ENCODE measurements around the gene CACNA1B.

The CACNA1B gene

GRCh38 chr9:137965177-137965795 is 87.7 kb downstream of the CACNA1B start:
- TF ChIP-seq CTCF (conservative IDR thresholded peaks at IDR 0.05; ENCODE audit: low read depth, low read length), result no peak
- Histone ChIP-seq H3K36me3 (ENCODE audit: insufficient read depth) (no peaks in the 10 kb centered on the region), H3K4me2 (no peak overlapping the region), H3K4me1 (ENCODE audit: low read depth, poor library complexity, severe bottlenecking) (no peaks in the 10 kb centered on the region), H4K20me1 (ENCODE audit: insufficient read depth) (no peaks in the 10 kb centered on the region), H3K27me3 (ENCODE audit: insufficient read depth, low read depth) (no peaks in the 10 kb centered on the region), H3K79me2 (ENCODE audit: insufficient read depth, low read depth) (no peaks in the 10 kb centered on the region), H3K4me3 (IDR thresholded peaks at IDR 0.05; ENCODE audit: insufficient read depth, low read depth, low read length) (no peak overlapping the region), H2AFZ (ENCODE audit: low read depth) (no peak overlapping the region), H3K27ac (no peak overlapping the region), H3K9ac (no peak overlapping the region)

- no peaks in the 10 kb centered on the region for H3K4me1 ChIP-seq (ENCODE audit: low read depth, poor library complexity, severe bottlenecking)
- H3K4me2 ChIP-seq, result no peak overlapping the region
- TF ChIP-seq CTCF (conservative IDR thresholded peaks at IDR 0.05; ENCODE audit: low read depth, low read length), result no peak
- H3K79me2 ChIP-seq (ENCODE audit: insufficient read depth, low read depth), result no peaks in the 10 kb centered on the region
- H3K36me3 ChIP-seq (ENCODE audit: insufficient read depth), result no peaks in the 10 kb centered on the region
- H2AFZ ChIP-seq (ENCODE audit: low read depth), result no peak overlapping the region
- H3K9ac ChIP-seq, result no peak overlapping the region
- H4K20me1 ChIP-seq (ENCODE audit: insufficient read depth), result no peaks in the 10 kb centered on the region
- no peak overlapping the region for H3K27ac ChIP-seq
- no peak overlapping the region for H3K4me3 ChIP-seq (IDR thresholded peaks at IDR 0.05; ENCODE audit: insufficient read depth, low read depth, low read length)
- no peaks in the 10 kb centered on the region for H3K27me3 ChIP-seq (ENCODE audit: insufficient read depth, low read depth)
Observed at GRCh38 chr9:137967280-137967953, 89.8 kb downstream of the CACNA1B start.

- Histone ChIP-seq H4K20me1 (ENCODE audit: insufficient read depth) (no peaks in the 10 kb centered on the region), H3K4me3 (IDR thresholded peaks at IDR 0.05; ENCODE audit: insufficient read depth, low read depth, low read length) (no peak overlapping the region), H3K9ac (no peak overlapping the region), H3K27me3 (ENCODE audit: insufficient read depth, low read depth) (no peaks in the 10 kb centered on the region), H2AFZ (ENCODE audit: low read depth) (no peak overlapping the region), H3K27ac (no peak overlapping the region), H3K36me3 (ENCODE audit: insufficient read depth) (no peaks in the 10 kb centered on the region), H3K79me2 (ENCODE audit: insufficient read depth, low read depth) (no peaks in the 10 kb centered on the region), H3K4me2 (no peak overlapping the region), H3K4me1 (ENCODE audit: low read depth, poor library complexity, severe bottlenecking) (no peaks in the 10 kb centered on the region)
- 0 out of 2 replicates have a peak, but pooled peaks have one; percentile 28 for TF ChIP-seq CTCF (conservative IDR thresholded peaks at IDR 0.05; ENCODE audit: low read depth, low read length)
Observed at GRCh38 chr9:137968235-137968634, 90.7 kb downstream of the CACNA1B start.

- no peaks in the 10 kb centered on the region for H3K36me3 ChIP-seq (ENCODE audit: insufficient read depth)
- H3K27me3 ChIP-seq (ENCODE audit: insufficient read depth, low read depth), result no peaks in the 10 kb centered on the region
- no peaks in the 10 kb centered on the region for H3K4me1 ChIP-seq (ENCODE audit: low read depth, poor library complexity, severe bottlenecking)
- H4K20me1 ChIP-seq (ENCODE audit: insufficient read depth), result no peaks in the 10 kb centered on the region
- H3K4me3 ChIP-seq (IDR thresholded peaks at IDR 0.05; ENCODE audit: insufficient read depth, low read depth, low read length), result no peak overlapping the region
- H3K27ac ChIP-seq, result no peak overlapping the region
- no peak overlapping the region for H3K9ac ChIP-seq
- H3K79me2 ChIP-seq (ENCODE audit: insufficient read depth, low read depth), result no peaks in the 10 kb centered on the region
- no peak for TF ChIP-seq CTCF (conservative IDR thresholded peaks at IDR 0.05; ENCODE audit: low read depth, low read length)
- no peak overlapping the region for H3K4me2 ChIP-seq
- no peak overlapping the region for H2AFZ ChIP-seq (ENCODE audit: low read depth)
Observed at GRCh38 chr9:137969008-137969407, 91.4 kb downstream of the CACNA1B start.

Measured in KMS-11 (cell line).